Thyroid gland (tissue), 4 donors: Measurements from ENCODE around the gene ARID4B.
"Not testable (repeated sequence)": the region's sequence is repeated elsewhere in the genome, so short reads cannot be mapped to it uniquely, and the experiment has no call there.

ENCODE experiments used
- POLR2A ChIP-seq, 2 donors: fragments of 450-650 bp; IDR thresholded peaks; one replicate each; pipeline ENCODE4 v1.6.1; 2017; ENCODE audit warnings: antibody characterized with exemption in 2 of 2, mild to moderate bottlenecking in 2 of 2, moderate library complexity in 1 of 2
- TF ChIP-seq, protein P1 (sequence below), 6 experiments: fragments of 200-600 bp in 3 of 6; fragments of 450-650 bp in 3 of 6; sonication (generic) in 3 of 6; IDR thresholded peaks; one replicate each; pipeline ENCODE4 v1.5.1; 2016 to 2019; ENCODE audit warnings: antibody characterized with exemption in 6 of 6, mild to moderate bottlenecking in 2 of 6, inconsistent platforms in 1 of 6, moderate library complexity in 1 of 6

DNA sequence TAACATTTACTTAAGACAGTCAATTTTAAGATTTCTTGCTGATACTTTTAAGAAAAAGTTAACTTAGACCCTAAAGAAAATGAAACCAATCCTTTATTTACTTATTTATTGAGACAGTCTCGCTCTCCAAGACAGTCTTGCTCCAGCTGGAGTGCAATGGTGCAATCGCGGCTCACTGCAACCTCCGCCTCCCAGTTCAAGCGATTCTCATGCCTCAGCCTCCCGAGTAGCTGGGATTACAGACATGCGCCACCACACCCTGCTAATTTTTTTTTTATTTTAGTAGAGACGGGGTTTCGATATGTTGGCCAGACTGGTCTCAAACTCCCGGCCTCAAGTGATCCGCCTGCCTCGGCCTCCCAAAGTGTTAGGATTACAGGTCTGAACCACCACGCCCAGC lies 44.3 kb downstream of the ARID4B start:
- TF ChIP-seq, protein P1, sequence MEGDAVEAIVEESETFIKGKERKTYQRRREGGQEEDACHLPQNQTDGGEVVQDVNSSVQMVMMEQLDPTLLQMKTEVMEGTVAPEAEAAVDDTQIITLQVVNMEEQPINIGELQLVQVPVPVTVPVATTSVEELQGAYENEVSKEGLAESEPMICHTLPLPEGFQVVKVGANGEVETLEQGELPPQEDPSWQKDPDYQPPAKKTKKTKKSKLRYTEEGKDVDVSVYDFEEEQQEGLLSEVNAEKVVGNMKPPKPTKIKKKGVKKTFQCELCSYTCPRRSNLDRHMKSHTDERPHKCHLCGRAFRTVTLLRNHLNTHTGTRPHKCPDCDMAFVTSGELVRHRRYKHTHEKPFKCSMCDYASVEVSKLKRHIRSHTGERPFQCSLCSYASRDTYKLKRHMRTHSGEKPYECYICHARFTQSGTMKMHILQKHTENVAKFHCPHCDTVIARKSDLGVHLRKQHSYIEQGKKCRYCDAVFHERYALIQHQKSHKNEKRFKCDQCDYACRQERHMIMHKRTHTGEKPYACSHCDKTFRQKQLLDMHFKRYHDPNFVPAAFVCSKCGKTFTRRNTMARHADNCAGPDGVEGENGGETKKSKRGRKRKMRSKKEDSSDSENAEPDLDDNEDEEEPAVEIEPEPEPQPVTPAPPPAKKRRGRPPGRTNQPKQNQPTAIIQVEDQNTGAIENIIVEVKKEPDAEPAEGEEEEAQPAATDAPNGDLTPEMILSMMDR (IDR thresholded peaks at IDR 0.05): not testable (repeated sequence)
- TF ChIP-seq POLR2A (IDR thresholded peaks at IDR 0.05): not testable (repeated sequence)
